Activated CD4-positive, alpha-beta T cell treated with anti-CD3 and anti-CD28 coated beads for 48 hours (primary cell): Measurements from ENCODE around the gene STK11IP.

ENCODE experiments used
- DNase-seq: peaks from one replicate; pipeline ENCODE4 v3.0.0-alpha.2; 2020

Gene STK11IP

GRCh38 chr2:219591091-219591490 is 6.6 kb upstream of the STK11IP start:
- no peak for DNase-seq

- no peak for DNase-seq
Measured at GRCh38 chr2:219592736-219593135, 4.9 kb upstream of the STK11IP start.

DNA sequence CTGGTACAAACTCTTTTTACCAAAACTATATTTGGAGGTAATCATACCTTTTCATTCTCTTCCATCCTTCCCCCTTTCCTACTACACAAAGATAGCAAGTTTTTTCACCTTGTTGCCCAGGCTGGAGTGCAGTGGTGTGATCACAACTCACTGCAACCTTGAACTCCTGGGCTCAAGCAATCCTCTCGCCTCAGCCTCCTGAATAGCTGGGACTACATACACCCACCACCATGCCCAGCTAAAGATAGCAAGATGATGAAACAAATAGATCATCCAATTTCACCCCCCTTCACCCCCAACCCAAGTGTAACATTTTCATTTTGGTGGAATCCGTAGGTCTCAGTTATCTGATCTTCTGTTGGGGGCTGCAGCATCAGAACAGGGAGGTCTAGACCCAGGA is 4.5 kb upstream of the STK11IP start:
- no peak for DNase-seq

DNA sequence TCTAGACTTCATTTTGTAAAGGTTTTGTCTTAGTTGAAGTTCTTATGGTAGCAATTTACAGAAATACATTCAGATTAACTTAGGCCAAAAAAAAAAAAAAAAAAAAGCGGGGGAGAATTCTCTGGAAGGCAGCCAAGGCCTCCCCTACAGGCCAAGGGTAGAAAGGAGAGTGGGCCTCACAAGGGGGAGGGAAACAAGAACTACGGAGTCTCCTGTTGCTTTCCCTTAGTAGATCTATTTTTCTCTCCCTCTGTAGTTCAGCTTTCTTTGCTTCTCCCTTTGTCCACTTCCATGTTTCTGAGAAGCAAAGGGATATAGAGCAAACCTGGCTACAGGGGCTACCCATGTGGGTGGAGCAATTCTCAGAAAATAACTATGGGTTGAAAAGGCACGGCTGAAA is 2.4 kb upstream of the STK11IP start:
- no peak for DNase-seq

DNA sequence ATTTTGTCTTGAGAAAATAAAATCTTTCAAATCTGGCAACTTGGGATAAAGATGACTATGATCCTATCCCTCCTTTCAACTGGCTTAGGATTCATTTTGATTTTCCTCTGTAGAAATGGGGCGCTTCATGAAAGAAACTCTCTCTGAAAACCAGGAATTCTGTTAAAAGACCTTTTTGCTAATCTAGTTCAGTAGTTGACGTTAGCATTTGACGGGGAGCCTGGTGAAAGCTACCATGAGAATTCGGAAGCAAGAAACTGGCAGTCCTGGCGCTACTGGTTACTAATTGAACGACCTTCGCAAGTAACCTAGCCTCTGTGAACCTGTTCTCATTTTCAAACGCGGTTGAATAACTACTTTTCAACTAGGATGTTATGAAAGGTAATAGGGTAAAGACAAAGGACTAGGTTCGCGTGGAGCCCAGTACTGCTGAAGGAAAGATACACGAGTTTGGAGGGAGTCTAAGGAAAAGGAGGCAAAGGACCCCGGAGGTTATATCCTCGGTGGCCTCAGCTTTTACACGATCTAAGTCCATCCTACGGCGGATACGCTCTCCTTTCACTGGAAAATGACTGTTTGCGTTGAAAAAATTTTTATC is 604 bp upstream of the STK11IP start:
- no peak for DNase-seq

- no peak for DNase-seq
Measured at GRCh38 chr2:219598308-219599078, 836 bp downstream of the STK11IP start.

- no peak for DNase-seq
Measured at GRCh38 chr2:219603771-219604170, 6.1 kb downstream of the STK11IP start.

DNA sequence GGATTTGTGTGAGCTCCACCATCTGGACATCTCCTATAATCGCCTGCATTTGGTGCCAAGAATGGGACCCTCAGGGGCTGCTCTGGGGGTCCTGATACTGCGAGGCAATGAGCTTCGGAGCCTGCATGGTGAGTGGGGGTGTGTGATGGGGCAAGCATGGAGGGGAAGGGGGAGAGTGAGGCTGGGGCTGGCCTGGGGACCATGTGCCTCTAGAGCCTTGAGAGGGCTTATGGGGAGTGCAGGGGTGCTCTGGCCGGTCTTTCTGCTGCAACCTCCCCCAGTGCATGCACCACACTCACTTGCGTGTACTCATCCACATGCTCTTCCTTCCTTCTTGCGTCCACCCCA is 7.9 kb downstream of the STK11IP start:
- DNase-seq, result no peak

GRCh38 chr2:219607931-219608330 is 10.3 kb downstream of the STK11IP start:
- DNase-seq, result no peak

DNA sequence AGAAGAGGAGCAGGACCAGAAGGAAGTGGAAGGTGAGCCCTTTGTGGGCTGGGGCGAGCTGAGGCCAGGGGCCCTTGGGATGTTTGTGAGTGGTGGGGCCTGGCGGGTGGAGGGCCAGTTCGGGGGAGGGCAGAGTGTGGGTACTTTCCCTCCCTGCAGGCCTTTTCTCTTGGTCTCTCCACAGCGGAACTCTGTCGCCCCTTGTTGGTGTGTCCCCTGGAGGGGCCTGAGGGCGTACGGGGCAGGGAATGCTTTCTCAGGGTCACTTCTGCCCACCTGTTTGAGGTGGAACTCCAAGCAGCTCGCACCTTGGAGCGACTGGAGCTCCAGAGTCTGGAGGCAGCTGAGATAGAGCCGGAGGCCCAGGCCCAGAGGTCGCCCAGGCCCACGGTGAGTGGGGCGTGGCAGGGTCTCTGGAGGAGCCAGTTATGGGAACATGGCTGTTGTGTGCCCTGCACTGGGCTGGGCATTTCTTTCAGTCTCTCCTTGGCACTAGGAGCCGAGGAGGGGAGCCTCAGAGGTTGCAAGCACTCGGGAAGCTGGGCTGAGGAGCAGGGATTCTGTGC is 10.8 kb downstream of the STK11IP start:
- no peak for DNase-seq

DNA sequence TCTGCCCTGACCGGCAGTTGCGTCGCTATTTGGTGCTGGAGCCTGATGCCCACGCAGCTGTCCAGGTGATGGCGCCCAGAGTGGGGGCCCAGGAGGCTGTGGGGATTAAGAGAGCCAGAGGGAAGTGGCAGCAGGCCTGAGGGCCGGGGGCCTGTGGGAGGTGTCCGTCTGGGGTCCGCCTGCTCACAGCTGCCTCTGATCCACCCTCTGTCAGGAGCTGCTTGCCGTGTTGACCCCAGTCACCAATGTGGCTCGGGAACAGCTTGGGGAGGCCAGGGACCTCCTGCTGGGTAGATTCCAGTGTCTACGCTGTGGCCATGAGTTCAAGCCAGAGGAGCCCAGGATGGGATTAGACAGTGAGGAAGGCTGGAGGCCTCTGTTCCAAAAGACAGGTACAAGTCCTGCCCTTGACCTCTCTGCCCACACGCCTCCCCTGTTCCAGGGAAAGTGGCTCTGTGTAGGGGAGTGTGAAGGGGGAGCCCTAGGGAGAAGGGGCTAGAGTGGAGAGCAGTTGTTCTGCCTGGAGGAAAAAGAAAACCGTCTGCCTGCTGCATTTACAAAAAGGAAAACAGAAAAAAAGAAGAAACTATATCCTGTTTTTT is 11.6 kb downstream of the STK11IP start:
- DNase-seq, result no peak

DNA sequence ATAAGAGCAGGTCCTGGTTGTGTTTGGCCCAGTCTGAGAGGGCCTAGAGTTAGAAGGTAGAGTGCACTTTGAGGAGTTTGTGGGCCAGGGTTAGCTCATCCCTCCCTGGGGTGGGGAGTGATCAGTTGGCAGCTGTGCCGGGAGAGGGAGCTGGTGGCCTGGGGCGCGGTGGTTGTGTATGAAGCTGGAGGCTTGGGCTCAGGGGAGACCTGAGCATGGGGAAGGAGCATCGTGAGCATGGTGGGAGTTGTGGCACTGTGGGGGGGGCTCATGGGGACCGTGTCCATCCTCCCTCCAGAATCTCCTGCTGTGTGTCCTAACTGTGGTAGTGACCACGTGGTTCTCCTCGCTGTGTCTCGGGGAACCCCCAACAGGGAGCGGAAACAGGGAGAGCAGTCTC is 13.6 kb downstream of the STK11IP start:
- no peak for DNase-seq

- DNase-seq, result no peak
Measured at GRCh38 chr2:219611866-219612576, 14.4 kb downstream of the STK11IP start.

- DNase-seq, result no peak
Measured at GRCh38 chr2:219612577-219613286, 15.1 kb downstream of the STK11IP start.

- DNase-seq, result no peak
Measured at GRCh38 chr2:219613461-219614070, 15.9 kb downstream of the STK11IP start.

- no peak for DNase-seq
Measured at GRCh38 chr2:219614076-219614860, 16.6 kb downstream of the STK11IP start.

DNA sequence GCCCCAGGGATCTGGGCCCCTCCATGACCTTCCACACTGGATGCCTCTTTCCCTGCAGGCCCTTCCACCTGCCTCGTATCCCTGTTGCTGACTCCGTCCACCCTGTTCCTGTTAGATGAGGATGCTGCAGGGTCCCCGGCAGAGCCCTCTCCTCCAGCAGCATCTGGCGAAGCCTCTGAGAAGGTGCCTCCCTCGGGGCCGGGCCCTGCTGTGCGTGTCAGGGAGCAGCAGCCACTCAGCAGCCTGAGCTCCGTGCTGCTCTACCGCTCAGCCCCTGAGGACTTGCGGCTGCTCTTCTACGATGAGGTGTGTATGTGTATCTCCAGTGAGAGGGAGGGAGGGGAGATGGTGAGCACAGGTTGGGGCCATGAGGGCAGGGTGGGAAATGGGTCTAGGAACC is 17.4 kb downstream of the STK11IP start:
- DNase-seq, result no peak

DNA sequence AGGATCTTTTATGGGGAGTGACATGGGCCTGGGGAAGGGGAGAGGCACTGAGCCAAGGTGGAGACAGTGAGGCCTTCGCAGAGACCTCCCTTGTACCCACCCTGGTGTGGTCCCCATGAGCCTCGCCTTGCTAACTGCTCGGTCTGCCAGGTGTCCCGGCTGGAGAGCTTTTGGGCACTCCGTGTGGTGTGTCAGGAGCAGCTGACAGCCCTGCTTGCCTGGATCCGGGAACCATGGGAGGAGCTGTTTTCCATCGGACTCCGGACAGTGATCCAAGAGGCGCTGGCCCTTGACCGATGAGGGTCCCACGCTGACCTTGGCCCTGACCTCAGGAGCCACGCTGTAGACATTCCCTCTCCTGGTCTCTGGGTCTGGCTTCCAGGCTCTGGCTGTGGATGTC is 18.2 kb downstream of the STK11IP start:
- DNase-seq, result no peak

GRCh38 chr2:219616550-219616949 is 18.9 kb downstream of the STK11IP start:
- no peak for DNase-seq

DNA sequence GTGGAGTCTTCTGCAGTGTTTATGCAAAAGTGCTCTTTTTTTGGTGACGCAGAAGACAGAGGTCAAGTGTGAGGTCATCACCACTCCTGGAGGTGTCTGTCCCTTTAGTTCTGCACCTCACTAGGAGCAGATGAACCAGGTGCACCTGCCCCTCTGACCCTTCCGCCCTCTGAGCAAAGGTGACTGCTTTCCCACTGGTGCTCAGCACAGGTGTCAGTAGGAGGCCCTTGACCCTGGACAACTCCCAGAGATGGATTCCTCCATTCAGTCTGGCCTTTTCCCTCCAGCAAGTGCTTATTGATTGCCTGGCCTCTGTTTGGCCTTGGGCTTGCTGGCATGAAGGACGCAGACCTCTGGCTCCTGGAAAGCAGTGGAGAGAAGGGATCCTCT is 21.1 kb downstream of the STK11IP start:
- no peak for DNase-seq

GRCh38 chr2:219619235-219619634 is 21.6 kb downstream of the STK11IP start:
- DNase-seq, result no peak

GRCh38 chr2:219620546-219620945 is 22.9 kb downstream of the STK11IP start:
- DNase-seq, result no peak
